ENCODE measurements around the gene MICAL1. TPM values are rescaled to one million over a fixed set of nuclear protein-coding genes. Genes with fewer than 3 reads are reported as not detected.

Gene MICAL1
- total and polyA plus RNA-seq, 2 donors (not counting 3 experiments of a cell fraction or from before 2014, with no cell fraction given), result 36.5 to 39.4 TPM

- no peaks in the 10 kb centered on the region for H4K20me1 ChIP-seq (replicated peaks; ENCODE audit: control insufficient read depth, extremely low read depth, insufficient read depth, low read length)
- no peaks in the 10 kb centered on the region for H3K79me2 ChIP-seq (ENCODE audit: control insufficient read depth, insufficient read depth, low read length)
- no peak overlapping the region for H3K4me3 ChIP-seq (replicated peaks in 1 of 3; ENCODE audit: insufficient read depth in 1 of 3, low read depth in 1 of 3, low read length in 3 of 3)
- no peaks in the 10 kb centered on the region for H3K27me3 ChIP-seq (ENCODE audit: control insufficient read depth in 2 of 2, insufficient read depth in 2 of 2, low read length in 2 of 2)
- no peaks in the 10 kb centered on the region for H3K4me1 ChIP-seq (ENCODE audit: control insufficient read depth, extremely low read depth, insufficient read depth, low read length)
- H3K9me1 ChIP-seq (replicated peaks; ENCODE audit: control insufficient read depth, extremely low read depth, insufficient read depth, low read length), result no peaks in the 10 kb centered on the region
- H3K27ac ChIP-seq (ENCODE audit: insufficient read depth, low read depth, low read length), result no peak overlapping the region
- H3K9me3 ChIP-seq (replicated peaks; ENCODE audit: control insufficient read depth, insufficient read depth, low read length), result no peaks in the 10 kb centered on the region
- H2AFZ ChIP-seq (ENCODE audit: low read depth, low read length), result no peak overlapping the region
- BruUV-seq (replicated peaks), result no TSS peak
- CTCF ChIA-PET, result no interaction called here
- peaks cover 0 to 17% of the 10 kb centered on the region in 2 experiments for H3K36me3 ChIP-seq (ENCODE audit: control insufficient read depth in 2 of 2, extremely low read depth in 1 of 2, insufficient read depth in 2 of 2, low read length in 2 of 2)
- POLR2A ChIA-PET, result no interaction called here
- dilution Hi-C loops (cut with MboI; ENCODE audit: extremely low pct_ligation_motif_present, low sequenced_read_pairs), result no loop called here
- intact Hi-C loops (cut with micrococcal nuclease), result no loop called here
- no peak overlapping the region for H3K9ac ChIP-seq (replicated peaks; ENCODE audit: extremely low read depth, insufficient read depth, low read length)
- no peak for DNase-seq (ENCODE audit: low read depth, low spot score)
- TF ChIP-seq MYC (IDR thresholded peaks at IDR 0.05; ENCODE audit: low read depth, low read length), result no peak
- TF ChIP-seq FOS (IDR thresholded peaks at IDR 0.05; ENCODE audit: borderline replicate concordance, insufficient read depth, low read length), result no peak
- TF ChIP-seq EZH2 (IDR thresholded peaks at IDR 0.05; ENCODE audit: borderline replicate concordance, low read depth, low read length, severe bottlenecking), result no peak
- TF ChIP-seq JUN (IDR thresholded peaks at IDR 0.05; ENCODE audit: borderline replicate concordance, insufficient read depth, insufficient read length, low read depth), result no peak
- no peak for TF ChIP-seq POLR2AphosphoS5 (IDR thresholded peaks at IDR 0.05; ENCODE audit: insufficient read depth, low read depth, low read length)
- no peak for TF ChIP-seq MAX (IDR thresholded peaks at IDR 0.05; ENCODE audit: insufficient read depth, insufficient read length)
- TF ChIP-seq, protein P1, sequence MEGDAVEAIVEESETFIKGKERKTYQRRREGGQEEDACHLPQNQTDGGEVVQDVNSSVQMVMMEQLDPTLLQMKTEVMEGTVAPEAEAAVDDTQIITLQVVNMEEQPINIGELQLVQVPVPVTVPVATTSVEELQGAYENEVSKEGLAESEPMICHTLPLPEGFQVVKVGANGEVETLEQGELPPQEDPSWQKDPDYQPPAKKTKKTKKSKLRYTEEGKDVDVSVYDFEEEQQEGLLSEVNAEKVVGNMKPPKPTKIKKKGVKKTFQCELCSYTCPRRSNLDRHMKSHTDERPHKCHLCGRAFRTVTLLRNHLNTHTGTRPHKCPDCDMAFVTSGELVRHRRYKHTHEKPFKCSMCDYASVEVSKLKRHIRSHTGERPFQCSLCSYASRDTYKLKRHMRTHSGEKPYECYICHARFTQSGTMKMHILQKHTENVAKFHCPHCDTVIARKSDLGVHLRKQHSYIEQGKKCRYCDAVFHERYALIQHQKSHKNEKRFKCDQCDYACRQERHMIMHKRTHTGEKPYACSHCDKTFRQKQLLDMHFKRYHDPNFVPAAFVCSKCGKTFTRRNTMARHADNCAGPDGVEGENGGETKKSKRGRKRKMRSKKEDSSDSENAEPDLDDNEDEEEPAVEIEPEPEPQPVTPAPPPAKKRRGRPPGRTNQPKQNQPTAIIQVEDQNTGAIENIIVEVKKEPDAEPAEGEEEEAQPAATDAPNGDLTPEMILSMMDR (IDR thresholded peaks at IDR 0.05; ENCODE audit: extremely low read depth in 1 of 2, insufficient read depth in 1 of 2, low read depth in 1 of 2, low read length in 2 of 2), result no peak
- no peak for TF ChIP-seq GATA2 (IDR thresholded peaks at IDR 0.05; ENCODE audit: insufficient read depth, insufficient read length, low read depth, low read length)
- TF ChIP-seq POLR2A (IDR thresholded peaks at IDR 0.05; ENCODE audit: low read depth, low read length), result no peak
- H3K4me2 ChIP-seq (ENCODE audit: insufficient read depth, low read length), result no peak overlapping the region
- FAIRE-seq, result no peak
These were observed 9.0 kb downstream of the MICAL1 start for GRCh38 chr6:109446541-109446940.
